Activated T-cell treated with anti-CD3 and anti-CD28 coated beads, Interleukin-2, amount 50 U/mL, for 4 hours (primary cell): Measurements from ENCODE around the gene CCN5. TPM values are rescaled to one million over a fixed set of nuclear protein-coding genes. Genes with fewer than 3 reads are reported as not detected.

Source experiments
- total RNA-seq, 3 donors: library from RNA; stranded (reverse); gene quantifications; one replicate each; pipeline ENCODE4 v1.2.1, GENCODE V29; 2021

The CCN5 gene
- total RNA-seq, 3 donors from 2014 or later, result 0.15 TPM; not detected in 2

Other genes starting within 250 kb of the CCN5 start
- gene TTPAL, start 239.5 kb upstream of the CCN5 start, total RNA-seq, result 10 to 100 TPM; 24.3 to 25.3 (median 25.3) TPM
- gene SERINC3, start 193.3 kb upstream of the CCN5 start, total RNA-seq, result 10 to 100 TPM; 34.6 to 44.1 (median 37.9) TPM
- 1 to 10 TPM; 2.1 to 3.5 (median 2.8) TPM for gene PKIG, start 132.8 kb upstream of the CCN5 start, total RNA-seq
- 10 to 100 TPM in 2 of 3 donors, 1 to 10 TPM in 1; 8.8 to 13.5 (median 12.5) TPM for gene ADA, start 63.7 kb upstream of the CCN5 start, total RNA-seq
- gene KCNK15, start 30.5 kb downstream of the CCN5 start, total RNA-seq, result 1 to 10 TPM in 2 of 3 donors, under 1 TPM in 1; 0.96 to 1.6 (median 1.1) TPM
- gene RIMS4, start 95.2 kb downstream of the CCN5 start, total RNA-seq, result under 1 TPM in 2 of 3 donors, not detected in 1; 0.03 to 0.15 TPM
- gene YWHAB, start 170.3 kb downstream of the CCN5 start, total RNA-seq, result 100 to 1,000 TPM; 278 to 293 (median 280) TPM
- 10 to 100 TPM; 46.2 to 63.0 (median 50.2) TPM for gene PABPC1L, start 194.7 kb downstream of the CCN5 start, total RNA-seq
- gene TOMM34, start 245.0 kb downstream of the CCN5 start, total RNA-seq, result 10 to 100 TPM; 70.8 to 76.6 (median 71.6) TPM